Spleen (tissue), 7 donors: Measurements from ENCODE around the gene DNAL4.

Source experiments
- CTCF ChIP-seq, 11 experiments: fragments of 200-600 bp in 7 of 11; fragments of 450-650 bp in 4 of 11; sonication (generic) in 4 of 11; IDR thresholded peaks in 8 of 11; conservative IDR thresholded peaks in 3 of 11; 1 replicate in 7 of 11; 2 replicates in 4 of 11; pipeline versions ENCODE4 v1.4.0 to v1.8.0; 2016 to 2021; ENCODE audit warnings: antibody characterized with exemption in 11 of 11, inconsistent platforms in 4 of 11, mild to moderate bottlenecking in 1 of 11
- POLR2A ChIP-seq, 3 donors: fragments of 450-650 bp; IDR thresholded peaks; one replicate each; pipeline ENCODE4 v1.5.1; 2017; ENCODE audit warnings: antibody characterized with exemption in 3 of 3, mild to moderate bottlenecking in 1 of 3
- donor health status: DM: no; HTN: no; CAD: no; lungs with moderate emphysema.
- donor health status: DM: no; HTN: no; CAD: no.
- donor health status: DM: no; HTN: no; CAD: no.

GRCh38 chr22:38828191-38828590 lies 34.2 kb upstream of the DNAL4 start:
- TF ChIP-seq POLR2A (IDR thresholded peaks at IDR 0.05): no peak
- TF ChIP-seq CTCF (IDR thresholded peaks at IDR 0.05 in 8 of 11, conservative IDR thresholded peaks at IDR 0.05 in 3 of 11): no peak
